ENCODE data around the gene SMURF2.

GRCh38 chr17:64499805-64500486 lies 162.2 kb downstream of the SMURF2 start:
- TF ChIP-seq POLR2A (IDR thresholded peaks at IDR 0.05), result no peak
- TF ChIP-seq CTCF (IDR thresholded peaks at IDR 0.05 in 8 of 11, conservative IDR thresholded peaks at IDR 0.05 in 3 of 11), result no peak

All from spleen (tissue), 7 donors.